Mucosa of rectum (tissue), 2 donors: Measurements from ENCODE around the gene HSBP1L1.
A peak's percentile ranks its signal among the peaks of the same experiment; 100 is the strongest.

Experiments used
- H3K27ac ChIP-seq, 2 donors: one replicate each; pipeline ENCODE4 v1.7.0; 2013; ENCODE audit warnings: inconsistent platforms in 2 of 2, low read depth in 2 of 2, low read length in 2 of 2
- H3K27me3 ChIP-seq, 2 donors: one replicate each; pipeline ENCODE4 v1.7.0; 2013; ENCODE audit warnings: low read length in 2 of 2; ENCODE audit not compliant: control insufficient read depth in 2 of 2, insufficient read depth in 2 of 2
- H3K36me3 ChIP-seq, 2 donors: one replicate each; pipeline ENCODE4 v1.7.0; 2013; ENCODE audit warnings: low read length in 2 of 2; ENCODE audit not compliant: control insufficient read depth in 2 of 2, insufficient read depth in 2 of 2
- H3K4me1 ChIP-seq, 2 donors: one replicate each; pipeline ENCODE4 v1.7.0; 2013; ENCODE audit warnings: low read length in 2 of 2, mild to moderate bottlenecking in 1 of 2; ENCODE audit not compliant: control insufficient read depth in 2 of 2, insufficient read depth in 2 of 2
- H3K4me3 ChIP-seq, 2 donors: one replicate each; pipeline ENCODE4 v1.7.0; 2013; ENCODE audit warnings: low read length in 2 of 2
- H3K9ac ChIP-seq, 2 donors: one replicate each; pipeline ENCODE4 v1.7.0; 2013; ENCODE audit warnings: low read length in 2 of 2, low read depth in 1 of 2, mild to moderate bottlenecking in 1 of 2
- H3K9me3 ChIP-seq, 2 donors: one replicate each; pipeline ENCODE4 v1.7.0; 2013; ENCODE audit warnings: low read length in 2 of 2; ENCODE audit not compliant: control insufficient read depth in 2 of 2
- donor health status: healthy.
- donor health status: Normal muscosa, but diverticular disease.

The HSBP1L1 gene

DNA sequence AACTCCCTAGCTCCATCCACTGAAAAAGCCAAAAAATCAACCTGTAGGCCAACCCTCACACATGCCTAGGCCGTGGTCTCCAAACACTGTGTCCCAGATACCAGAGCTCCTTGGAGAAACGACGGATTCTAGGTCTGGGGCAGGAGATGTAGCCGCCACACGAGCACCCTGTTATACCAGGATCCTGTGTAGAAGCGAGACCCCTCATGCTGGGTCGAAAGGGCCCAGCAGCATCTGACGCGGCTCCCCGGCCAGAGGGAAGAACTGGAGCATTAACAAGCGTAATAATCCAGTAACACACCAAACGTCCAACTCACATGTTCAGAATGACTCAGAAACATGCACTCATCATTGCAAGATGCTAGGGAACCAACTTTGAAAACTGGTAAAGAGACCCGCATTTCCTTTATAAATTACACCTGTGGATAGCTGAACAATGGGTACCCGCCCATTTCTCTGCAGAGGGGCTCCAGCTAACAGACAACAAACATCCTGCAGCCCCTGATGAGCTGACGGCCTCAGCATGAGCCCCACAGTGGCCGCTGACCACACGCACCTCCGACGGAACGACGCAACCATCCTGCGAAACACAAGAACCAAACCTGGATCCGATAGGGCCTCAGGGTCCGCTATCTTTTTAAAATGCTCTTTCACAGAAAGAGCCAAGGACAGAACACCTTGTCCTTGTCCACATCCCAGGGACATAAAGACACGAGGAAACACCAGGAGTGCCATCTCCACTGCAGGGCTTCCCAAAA, 27.2 kb upstream of the HSBP1L1 start:
- peak overlapping the region; percentile 16 to 49 for H3K27ac ChIP-seq
- peaks cover 0 to 2% of the 10 kb centered on the region in 2 donors for H3K9me3 ChIP-seq
- peaks cover 20 to 49% of the 10 kb centered on the region in 2 donors for H3K36me3 ChIP-seq
- peaks cover 18 to 46% of the 10 kb centered on the region in 2 donors for H3K4me1 ChIP-seq
- H3K4me3 ChIP-seq = no peak overlapping the region
- no peaks in the 10 kb centered on the region for H3K27me3 ChIP-seq
- H3K9ac ChIP-seq = no peak overlapping the region

DNA sequence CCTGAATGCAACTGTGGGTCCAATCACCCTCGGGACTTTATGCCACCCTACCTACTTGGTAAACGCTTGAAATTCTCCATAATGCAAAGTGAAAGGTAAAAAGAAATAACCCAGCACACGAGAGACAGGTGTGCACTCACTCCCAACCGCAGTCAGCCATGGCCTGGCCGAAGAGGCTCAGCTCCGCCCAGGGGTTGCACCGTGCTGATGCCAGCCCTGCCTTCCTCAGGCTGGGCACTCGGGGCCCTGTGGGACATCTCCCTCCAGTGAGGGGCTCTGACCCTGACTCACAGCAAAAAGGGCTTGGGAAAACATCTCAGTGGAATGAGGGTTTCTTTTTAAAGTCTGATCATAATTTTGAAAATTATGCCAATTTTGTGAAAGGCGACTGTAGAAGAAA, 26.2 kb upstream of the HSBP1L1 start:
- no peak overlapping the region for H3K4me3 ChIP-seq
- H3K27me3 ChIP-seq = no peaks in the 10 kb centered on the region
- no peaks in the 10 kb centered on the region for H3K9me3 ChIP-seq
- H3K36me3 ChIP-seq = peaks cover 26 to 51% of the 10 kb centered on the region in 2 donors
- no peak overlapping the region for H3K9ac ChIP-seq
- peaks cover 26 to 54% of the 10 kb centered on the region in 2 donors for H3K4me1 ChIP-seq
- H3K27ac ChIP-seq = peak overlapping the region in 1 of 2 donors; percentile 8

DNA sequence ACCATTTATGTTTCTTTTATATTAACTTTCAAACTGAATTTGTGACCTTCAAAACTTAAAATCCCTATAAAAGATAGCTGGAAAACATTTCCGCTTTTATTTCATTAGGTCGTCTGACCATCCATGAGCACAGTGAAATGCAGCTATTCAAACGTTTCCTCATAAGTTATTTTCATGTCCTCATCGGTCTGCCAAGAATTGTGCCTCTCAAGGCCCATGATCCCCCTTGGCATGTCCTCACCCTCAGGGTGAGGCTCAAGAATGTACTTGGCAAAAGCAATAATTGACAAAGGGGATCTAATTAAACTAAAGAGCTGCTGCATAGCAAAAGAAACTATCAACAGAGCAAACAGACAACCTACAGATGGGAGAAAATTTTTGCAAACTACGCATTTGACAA, 25.3 kb upstream of the HSBP1L1 start:
- Histone ChIP-seq H3K4me1 (peaks cover 32 to 61% of the 10 kb centered on the region in 2 donors), H3K9ac (no peak overlapping the region), H3K27ac (no peak overlapping the region), H3K36me3 (peaks cover 26 to 52% of the 10 kb centered on the region in 2 donors), H3K4me3 (no peak overlapping the region), H3K9me3 (no peaks in the 10 kb centered on the region), H3K27me3 (no peaks in the 10 kb centered on the region)

DNA sequence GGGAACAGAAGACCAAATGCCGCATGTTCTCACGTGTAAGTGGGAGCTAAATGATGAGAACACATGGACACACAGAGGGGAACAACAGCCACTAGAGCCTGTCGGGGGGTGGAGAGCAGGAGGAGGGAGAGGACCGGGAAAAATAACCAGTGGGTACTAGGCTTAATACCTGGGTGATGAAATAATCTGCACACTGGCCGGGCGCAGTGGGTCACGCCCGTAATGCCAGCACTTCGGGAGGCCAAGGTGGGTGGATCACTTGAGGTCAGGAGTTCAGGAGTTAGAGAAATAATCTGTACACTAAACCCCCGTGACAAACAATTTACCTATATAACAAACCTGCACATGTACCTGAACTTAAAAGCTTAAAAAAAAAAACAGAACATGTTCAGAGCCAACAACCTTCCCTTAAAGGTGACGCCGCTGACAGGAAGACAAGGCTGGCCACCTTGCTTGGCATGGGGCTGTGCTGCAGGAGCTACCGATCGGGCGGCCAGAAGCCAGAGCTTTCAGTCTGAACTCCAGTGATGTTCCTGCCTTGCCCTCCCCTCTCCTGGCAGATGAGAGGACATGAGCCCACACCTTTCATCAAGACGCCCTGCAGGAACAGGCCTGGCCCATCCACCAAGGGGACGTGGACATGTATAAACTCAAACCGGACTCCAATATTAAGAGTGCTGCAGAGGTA, 24.2 kb upstream of the HSBP1L1 start:
- Histone ChIP-seq H3K4me1 (peaks cover 30 to 63% of the 10 kb centered on the region in 2 donors), H3K9me3 (no peaks in the 10 kb centered on the region), H3K4me3 (no peak overlapping the region), H3K9ac (no peak overlapping the region), H3K27me3 (no peaks in the 10 kb centered on the region), H3K36me3 (peaks cover 23 to 46% of the 10 kb centered on the region in 2 donors), H3K27ac (no peak overlapping the region)

DNA sequence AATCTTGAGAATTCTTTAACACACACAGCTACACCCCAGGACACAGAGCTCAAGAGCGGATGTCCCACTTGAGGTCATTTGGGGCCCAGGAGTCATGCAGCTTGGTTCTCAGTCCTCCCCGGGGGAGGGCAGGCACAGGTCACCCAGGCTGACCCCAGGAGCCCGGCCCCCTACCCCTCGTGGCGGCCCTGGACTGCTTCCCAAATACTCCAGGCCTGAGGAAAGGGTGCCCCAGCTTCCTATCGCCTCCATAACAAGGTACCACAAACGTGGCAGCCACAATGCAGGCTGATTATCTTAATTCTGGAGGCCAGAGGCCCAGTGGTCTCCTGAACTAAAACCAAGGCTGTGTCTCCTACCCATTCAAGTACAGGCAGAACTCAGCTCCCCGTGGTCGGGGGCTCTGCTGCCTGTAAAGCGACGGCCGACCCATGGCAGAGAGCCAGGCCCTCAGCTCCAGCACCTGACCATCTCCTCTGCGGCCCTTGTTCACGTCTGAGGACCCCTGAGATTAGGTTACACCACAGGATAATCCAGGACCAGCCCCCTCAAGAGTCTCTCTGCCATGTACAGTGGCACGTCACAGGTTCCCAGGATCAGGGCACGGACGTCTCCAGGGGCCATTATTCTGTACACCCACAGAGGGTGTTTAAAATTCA, 23.5 kb upstream of the HSBP1L1 start:
- Histone ChIP-seq H3K9ac (no peak overlapping the region), H3K36me3 (peaks cover 21 to 39% of the 10 kb centered on the region in 2 donors), H3K27ac (no peak overlapping the region), H3K27me3 (no peaks in the 10 kb centered on the region), H3K9me3 (no peaks in the 10 kb centered on the region), H3K4me1 (peaks cover 32 to 63% of the 10 kb centered on the region in 2 donors), H3K4me3 (no peak overlapping the region)

DNA sequence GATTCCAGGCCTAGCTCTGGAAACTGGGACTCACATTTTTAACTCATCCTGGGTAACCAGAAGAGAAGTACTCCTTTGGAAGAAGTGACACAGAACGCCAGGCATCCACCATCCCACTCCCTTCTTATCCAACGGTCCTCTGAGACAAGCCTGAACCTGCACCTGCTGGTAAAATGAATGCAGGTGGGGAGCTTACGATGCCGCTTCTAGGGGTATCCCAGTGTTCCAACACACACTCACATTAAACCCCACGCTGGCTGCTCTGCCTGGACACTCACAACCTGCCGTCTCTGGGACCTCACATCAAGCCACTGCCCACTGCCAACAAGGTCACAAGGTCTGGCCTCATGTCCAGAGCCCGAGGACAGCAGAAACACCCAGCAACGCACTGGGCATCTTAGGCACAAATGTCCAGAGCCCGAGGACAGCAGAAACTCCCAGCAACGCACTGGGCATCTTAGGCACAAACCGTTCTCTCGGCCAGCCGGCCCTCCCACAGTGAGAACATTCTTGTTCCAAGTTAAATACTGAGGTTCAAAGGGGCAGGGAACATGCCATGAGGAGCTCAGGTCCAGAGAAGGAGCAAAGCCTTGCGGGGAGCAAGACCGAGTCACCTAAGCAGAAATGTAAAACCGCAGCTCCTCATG, 22.8 kb upstream of the HSBP1L1 start:
- Histone ChIP-seq H3K4me3 (no peak overlapping the region), H3K9ac (no peak overlapping the region), H3K27me3 (no peaks in the 10 kb centered on the region), H3K9me3 (no peaks in the 10 kb centered on the region), H3K27ac (no peak overlapping the region), H3K36me3 (peaks cover 21 to 39% of the 10 kb centered on the region in 2 donors), H3K4me1 (peaks cover 29 to 59% of the 10 kb centered on the region in 2 donors)

DNA sequence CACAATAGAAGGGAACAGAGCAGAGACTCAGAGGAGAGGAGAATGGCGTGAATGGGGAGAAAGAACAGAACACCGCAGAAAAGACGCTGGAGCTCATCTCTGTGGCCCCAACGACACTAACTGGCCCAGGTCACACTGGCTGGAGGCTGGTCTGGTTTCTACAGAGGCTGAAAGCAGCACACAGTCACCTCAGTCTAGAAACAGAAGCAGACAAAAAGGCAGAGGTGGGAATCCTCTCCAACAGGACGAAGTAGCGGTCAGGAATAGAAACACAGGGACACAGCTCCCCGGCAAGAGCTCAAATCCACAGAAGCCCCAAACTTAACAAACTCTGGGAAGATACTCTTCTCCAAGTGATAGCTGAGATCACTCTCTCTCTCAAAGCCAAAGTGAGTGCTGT, 22.2 kb upstream of the HSBP1L1 start:
- Histone ChIP-seq H3K36me3 (peaks cover 21 to 39% of the 10 kb centered on the region in 2 donors), H3K9ac (peak overlapping the region in 1 of 2 donors; percentile 39), H3K27me3 (no peaks in the 10 kb centered on the region), H3K4me3 (no peak overlapping the region), H3K4me1 (peaks cover 26 to 55% of the 10 kb centered on the region in 2 donors), H3K27ac (peak overlapping the region in 1 of 2 donors; percentile 77), H3K9me3 (no peaks in the 10 kb centered on the region)

DNA sequence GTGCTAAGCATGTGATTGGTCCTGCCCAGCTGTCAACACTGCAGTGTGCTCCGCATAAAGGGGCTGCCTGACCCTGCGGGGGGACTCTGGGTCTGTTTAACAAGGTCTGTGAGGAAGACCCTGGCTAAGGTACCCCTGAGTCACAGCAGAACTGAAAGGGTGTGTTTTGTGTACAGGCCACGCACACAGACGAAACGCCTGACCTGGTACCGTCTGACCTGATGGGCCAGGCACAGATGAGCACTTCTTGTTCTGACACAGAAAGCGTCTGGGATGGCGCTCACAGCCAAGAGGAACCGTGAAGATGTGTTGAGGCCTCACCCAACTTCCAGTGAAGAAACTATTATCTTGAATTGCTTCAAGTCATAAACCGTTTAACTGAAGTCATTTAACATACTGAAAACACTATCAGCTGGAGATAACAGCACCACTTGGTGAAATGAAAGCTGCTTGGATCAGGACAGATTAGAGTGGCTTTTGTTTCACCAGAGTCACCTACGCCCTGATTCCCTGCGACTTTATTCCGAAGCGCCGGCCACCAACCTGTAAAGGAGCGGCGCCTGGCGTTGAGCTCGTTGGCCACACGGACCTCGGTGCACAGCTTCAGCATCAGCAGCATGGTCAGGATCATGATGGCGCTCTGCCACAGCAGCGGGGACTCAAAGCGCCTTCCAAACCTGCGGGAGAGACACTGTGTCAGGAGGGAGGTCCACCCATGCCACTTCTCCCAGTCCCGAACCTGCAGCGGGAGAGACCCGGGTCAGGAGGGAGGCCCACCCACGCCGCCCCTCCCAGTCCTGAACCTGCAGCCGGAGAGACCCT, 21.4 kb upstream of the HSBP1L1 start:
- Histone ChIP-seq H3K27ac (peak overlapping the region; percentile 76 to 77), H3K4me1 (peaks cover 26 to 55% of the 10 kb centered on the region in 2 donors), H3K9ac (peak overlapping the region; percentile 14 to 68), H3K4me3 (peak overlapping the region; percentile 17 to 26), H3K27me3 (no peaks in the 10 kb centered on the region), H3K9me3 (no peaks in the 10 kb centered on the region), H3K36me3 (peaks cover 21 to 33% of the 10 kb centered on the region in 2 donors)

DNA sequence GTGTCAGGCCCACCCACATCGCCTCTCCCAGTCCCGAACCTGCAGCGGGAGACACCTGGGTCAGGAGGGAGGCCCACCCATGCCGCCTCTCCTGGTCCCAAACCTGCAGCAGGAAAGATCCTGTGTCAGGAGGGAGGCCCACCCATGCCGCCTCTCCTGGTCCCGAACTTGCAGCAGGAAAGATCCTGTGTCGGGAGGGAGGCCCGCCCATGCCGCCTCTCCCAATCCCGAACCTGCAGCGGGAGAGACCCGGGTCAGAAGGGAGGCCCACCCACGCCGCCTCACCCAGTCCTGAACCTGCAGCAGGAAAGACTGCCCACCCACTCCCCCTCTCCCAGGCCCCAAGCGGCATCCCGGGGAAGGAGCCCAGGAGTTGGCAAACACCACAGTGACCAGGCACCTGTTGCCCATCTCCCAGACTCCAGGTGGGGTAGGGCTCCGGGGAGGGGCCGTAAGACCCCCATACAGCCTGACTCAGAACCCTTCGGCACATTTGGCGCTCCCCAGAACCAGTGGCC, 20.8 kb upstream of the HSBP1L1 start:
- H3K27ac ChIP-seq = peak overlapping the region; percentile 76 to 77
- peak overlapping the region; percentile 17 to 26 for H3K4me3 ChIP-seq
- H3K4me1 ChIP-seq = peaks cover 26 to 56% of the 10 kb centered on the region in 2 donors

More for the DNA sequence above, 20.8 kb upstream of the HSBP1L1 start:
- H3K27me3 ChIP-seq = no peaks in the 10 kb centered on the region
- no peaks in the 10 kb centered on the region for H3K9me3 ChIP-seq
- peaks cover 22 to 33% of the 10 kb centered on the region in 2 donors for H3K36me3 ChIP-seq
- H3K9ac ChIP-seq = peak overlapping the region in 1 of 2 donors; percentile 68
